PC-3 (cell line): ENCODE results near the gene C19orf12. TPM values are rescaled to one million over a fixed set of nuclear protein-coding genes. Genes with fewer than 3 reads are reported as not detected.
A peak's percentile ranks its signal among the peaks of the same experiment; 100 is the strongest.

Experiments
- ATAC-seq: fragments of 200-7000 bp; cut with Tn5 transposase; 2 replicates; pipeline ENCODE4 v1.9.1; 2020; ENCODE audit warnings: mild to moderate bottlenecking, moderate library complexity
- BruUV-seq: library from RNA; stranded (reverse); fragments of 400-500 nt; replicated peaks from 2 replicates; lab custom pipeline; 2021; lab: Mats Ljungman, UMichigan
- CTCF ChIA-PET: fragments of 300-600 bp; sonication (Branson Sonifier 250); formaldehyde crosslinking; loops from one replicate; lab custom pipeline; 2022; ENCODE audit warnings: antibody characterized with exemption; lab: Charles Lee
- POLR2A ChIA-PET: fragments of 300-600 bp; sonication (Branson Sonifier 250); formaldehyde crosslinking; loops from one replicate; lab custom pipeline; 2022; ENCODE audit warnings: antibody characterized with exemption; ENCODE audit not compliant: unreplicated experiment; lab: Charles Lee
- DNase-seq: peaks from one replicate; pipeline ENCODE4 v3.0.0-alpha.2; 2015
- H2AFZ ChIP-seq: fragments of 300-600 bp; sonication (generic); 2 replicates; pipeline ENCODE4 v1.6.0; 2016; ENCODE audit warnings: antibody characterized with exemption, low read length
- H3F3A ChIP-seq: fragments of 300-600 bp; sonication (generic); one replicate; pipeline ENCODE4 v1.6.0; 2017; ENCODE audit warnings: antibody characterized with exemption, low read length, control low read depth, mild to moderate bottlenecking; ENCODE audit not compliant: unreplicated experiment
- H3K27ac ChIP-seq: fragments of 300-600 bp; sonication (generic); 2 replicates; pipeline ENCODE4 v1.5.1; 2016; ENCODE audit warnings: mild to moderate bottlenecking, low read length
- H3K27me3 ChIP-seq: fragments of 300-600 bp; sonication (generic); 2 replicates; pipeline ENCODE4 v1.6.1; 2016; ENCODE audit warnings: low read length, mixed read lengths
- H3K36me3 ChIP-seq: fragments of 300-600 bp; sonication (generic); 2 replicates; pipeline ENCODE4 v1.6.1; 2016; ENCODE audit warnings: low read depth, mixed run types, low read length, mixed read lengths
- H3K4me1 ChIP-seq: fragments of 300-600 bp; sonication (generic); 2 replicates; pipeline ENCODE4 v1.5.1; 2016; ENCODE audit warnings: low read length; ENCODE audit not compliant: insufficient read depth
- H3K4me2 ChIP-seq: fragments of 300-600 bp; sonication (generic); 2 replicates; pipeline ENCODE4 v1.6.0; 2016; ENCODE audit warnings: low read length
- H3K4me3 ChIP-seq: fragments of 300-600 bp; sonication (generic); 2 replicates; pipeline ENCODE4 v1.5.1; 2016; ENCODE audit warnings: mild to moderate bottlenecking, low read length, mixed read lengths
- H3K79me2 ChIP-seq: fragments of 300-600 bp; sonication (generic); 2 replicates; pipeline ENCODE4 v1.6.1; 2017; ENCODE audit warnings: low read length, mixed read lengths
- H3K9ac ChIP-seq: fragments of 300-600 bp; sonication (generic); 2 replicates; pipeline ENCODE4 v1.6.0; 2016; ENCODE audit warnings: mild to moderate bottlenecking, low read length
- H3K9me2 ChIP-seq: fragments of 300-600 bp; sonication (generic); replicated peaks from 2 replicates; pipeline ENCODE4 v1.6.1; 2016; ENCODE audit warnings: mixed run types, low read length, mixed read lengths
- H3K9me3 ChIP-seq: fragments of 300-600 bp; sonication (generic); 2 replicates; pipeline ENCODE4 v1.6.1; 2016; ENCODE audit warnings: low read length, mixed read lengths
- H4K20me1 ChIP-seq: fragments of 300-600 bp; sonication (generic); 2 replicates; pipeline ENCODE4 v1.6.1; 2016; ENCODE audit warnings: low read length, mixed read lengths
- CTCF ChIP-seq: fragments of 300-600 bp; sonication (generic); conservative IDR thresholded peaks from 2 replicates; pipeline ENCODE4 v1.5.1; 2017; ENCODE audit warnings: antibody characterized with exemption, low read depth, mild to moderate bottlenecking, low read length
- EZH2 ChIP-seq: fragments of 300-600 bp; sonication (generic); IDR thresholded peaks from one replicate; pipeline ENCODE4 v1.6.1; 2017; ENCODE audit warnings: antibody characterized with exemption, mild to moderate bottlenecking, low read length; ENCODE audit not compliant: unreplicated experiment
- EZH2phosphoT487 ChIP-seq: fragments of 300-600 bp; sonication (generic); IDR thresholded peaks from 2 replicates; pipeline ENCODE4 v1.6.1; 2018; ENCODE audit warnings: mild to moderate bottlenecking, antibody characterized with exemption, low read length, borderline replicate concordance
- intact Hi-C: fragments of 100-400 bp; cut with micrococcal nuclease; formaldehyde crosslinking; loops from 2 replicates; pipeline ENCODE4 v1.9.0; 2023
- total RNA-seq: library from RNA; depleted of rRNA; stranded (reverse); fragments of >200 nt; gene quantifications from 2 replicates; pipeline ENCODE4 v1.2.3, GENCODE V29; 2014

C19orf12 gene
- total RNA-seq, 1 experiment from 2014 or later: 11.8 TPM

DNA sequence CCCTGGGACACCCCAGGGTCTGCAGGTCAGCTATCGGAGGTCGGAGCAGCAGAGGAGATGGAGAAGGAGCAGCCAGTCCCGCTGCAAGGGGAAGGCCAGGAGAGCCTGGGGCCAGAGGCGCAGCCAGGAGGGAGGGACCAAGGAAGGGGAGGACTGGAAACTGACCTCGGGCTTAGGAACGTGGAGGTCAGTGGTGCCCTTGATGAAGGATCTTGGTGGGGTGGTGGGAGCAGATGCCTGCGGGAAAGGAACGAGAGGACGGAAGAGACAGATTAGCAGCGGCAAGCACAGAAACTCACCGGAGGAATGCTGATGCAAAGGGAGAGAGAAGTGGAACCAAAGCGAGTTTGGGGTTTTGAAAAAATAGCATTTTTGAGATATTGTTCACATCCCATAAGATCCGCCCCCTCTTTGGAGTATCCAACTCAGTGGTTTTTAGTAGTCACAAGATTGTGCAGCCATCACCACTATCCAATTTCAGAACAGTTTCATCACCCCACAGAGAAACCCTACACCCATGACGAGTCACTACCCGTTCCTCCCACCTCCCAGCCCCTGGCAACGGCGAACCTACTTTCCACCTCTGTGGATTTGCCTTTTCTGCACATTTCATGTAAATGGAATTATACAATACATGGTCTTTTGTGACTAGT lies 27.7 kb downstream of the C19orf12 start:
- Histone ChIP-seq H3K36me3 (no peaks in the 10 kb centered on the region), H3K27me3 (no peaks in the 10 kb centered on the region), H2AFZ (no peak overlapping the region), H3K9me3 (no peaks in the 10 kb centered on the region), H3K4me1 (peaks cover 14% of the 10 kb centered on the region; the same call in 1 of the 2 replicates), H4K20me1 (no peaks in the 10 kb centered on the region), H3K27ac (no peak overlapping the region), H3F3A (no peaks in the 10 kb centered on the region), H3K9me2 (no peaks in the 10 kb centered on the region), H3K9ac (no peak overlapping the region), H3K4me3 (no peak overlapping the region), H3K4me2 (no peak overlapping the region), H3K79me2 (no peaks in the 10 kb centered on the region)
- no peak for TF ChIP-seq EZH2
- no peak for TF ChIP-seq CTCF
- no peak for TF ChIP-seq EZH2phosphoT487
- ChIA-PET POLR2A (no interaction called here), CTCF (no interaction called here)
- ATAC-seq (peak; percentile 36), DNase-seq (peak; percentile 55)
- BruUV-seq: TSS peak; percentile 53
- intact Hi-C loops: no loop called here

DNA sequence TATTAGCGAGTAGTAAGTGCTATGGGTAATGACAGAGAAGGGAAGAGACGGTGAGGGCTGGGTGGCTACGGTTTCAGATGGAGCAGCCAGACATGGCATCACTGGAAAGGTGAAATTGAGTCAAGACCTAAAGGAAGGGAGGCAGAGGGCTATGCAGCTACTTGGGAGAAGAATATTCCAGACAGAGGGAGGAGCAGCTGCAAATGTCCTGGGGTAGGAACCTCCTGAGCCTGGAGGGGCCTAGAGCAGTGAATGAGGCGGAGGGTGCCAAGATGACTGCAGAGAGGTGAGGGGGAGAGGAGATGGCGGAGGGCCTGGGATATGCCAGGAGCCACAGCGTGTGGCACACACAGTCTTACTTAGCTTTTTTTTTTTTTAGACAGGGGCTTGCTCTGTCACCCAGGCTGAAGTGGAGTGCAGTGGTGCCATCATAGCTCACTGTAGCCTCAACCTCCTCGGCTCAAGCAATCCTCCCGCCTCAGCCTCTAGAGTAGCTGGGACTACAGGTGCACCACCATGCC lies 28.7 kb downstream of the C19orf12 start:
- H3F3A ChIP-seq: no peaks in the 10 kb centered on the region
- H3K36me3 ChIP-seq: no peaks in the 10 kb centered on the region
- intact Hi-C loops: no loop called here
- no peak overlapping the region for H3K4me3 ChIP-seq
- no peaks in the 10 kb centered on the region for H3K79me2 ChIP-seq
- no peak for DNase-seq
- H3K9me2 ChIP-seq: no peaks in the 10 kb centered on the region
- H3K9me3 ChIP-seq: no peaks in the 10 kb centered on the region
- ChIA-PET CTCF (no interaction called here), POLR2A (no interaction called here)
- TF ChIP-seq CTCF (no peak), EZH2 (no peak), EZH2phosphoT487 (no peak)
- ATAC-seq: no peak
- H4K20me1 ChIP-seq: no peaks in the 10 kb centered on the region
- H3K4me2 ChIP-seq: no peak overlapping the region
- H3K27ac ChIP-seq: no peak overlapping the region
- no TSS peak for BruUV-seq
- H3K27me3 ChIP-seq: no peaks in the 10 kb centered on the region
- H3K9ac ChIP-seq: no peak overlapping the region
- H3K4me1 ChIP-seq: peaks cover 14% of the 10 kb centered on the region; the same call in 1 of the 2 replicates
- no peak overlapping the region for H2AFZ ChIP-seq

GRCh38 chr19:29685326-29685725 lies 29.7 kb downstream of the C19orf12 start:
- peak overlapping the region; percentile 49 for H2AFZ ChIP-seq
- peak; percentile 76 for ATAC-seq
- no peaks in the 10 kb centered on the region for H4K20me1 ChIP-seq
- H3F3A ChIP-seq: no peaks in the 10 kb centered on the region
- POLR2A ChIA-PET: no interaction called here
- no peaks in the 10 kb centered on the region for H3K9me3 ChIP-seq
- H3K9ac ChIP-seq: no peak overlapping the region
- no peaks in the 10 kb centered on the region for H3K79me2 ChIP-seq
- H3K4me1 ChIP-seq: peaks cover 14% of the 10 kb centered on the region; the same call in 1 of the 2 replicates
- intact Hi-C loops: no loop called here
- CTCF ChIA-PET: no interaction called here
- peak; percentile 69 for DNase-seq
- TF ChIP-seq CTCF (no peak), EZH2 (no peak), EZH2phosphoT487 (no peak)
- H3K27me3 ChIP-seq: no peaks in the 10 kb centered on the region
- peak overlapping the region; percentile 5; the same call in 1 of the 2 replicates for H3K27ac ChIP-seq
- peak overlapping the region; percentile 52 for H3K4me2 ChIP-seq
- no peaks in the 10 kb centered on the region for H3K36me3 ChIP-seq
- BruUV-seq: no TSS peak
- no peak overlapping the region for H3K4me3 ChIP-seq
- H3K9me2 ChIP-seq: no peaks in the 10 kb centered on the region
